HCT116 (cell line): Measurements from ENCODE around the gene TP63. TPM values are rescaled to one million over a fixed set of nuclear protein-coding genes. Genes with fewer than 3 reads are reported as not detected.

Experiments
- ATAC-seq: fragments of 200-7000 bp; cut with Tn5 transposase; 2 replicates; pipeline ENCODE4 v1.9.1; 2020; ENCODE audit warnings: mild to moderate bottlenecking, moderate library complexity
- BruUV-seq: library from RNA; stranded (reverse); fragments of 400-500 nt; replicated peaks from 2 replicates; lab custom pipeline; 2021; lab: Mats Ljungman, UMichigan
- CTCF ChIA-PET: fragments of 300-600 bp; sonication (Branson Sonifier 250); formaldehyde crosslinking; loops from one replicate; lab custom pipeline; 2021; ENCODE audit warnings: antibody characterized with exemption; lab: Charles Lee
- POLR2A ChIA-PET: fragments of 300-600, 350-600 bp; sonication (Branson Sonifier 250); formaldehyde crosslinking; loops from one replicate; lab custom pipeline; 2021; ENCODE audit warnings: antibody characterized with exemption; lab: Charles Lee
- RAD21 ChIA-PET, 2 experiments: fragments of 300-600 bp; sonication (Branson Sonifier 250); formaldehyde crosslinking; loops; one replicate each; lab custom pipeline; 2023; ENCODE audit warnings: low total read pairs in 2 of 2; ENCODE audit not compliant: uncharacterized antibody in 2 of 2, unreplicated experiment in 2 of 2, low non-redundant PET in 1 of 2; lab: Charles Lee
- DNase-seq: peaks from one replicate; pipeline ENCODE4 v3.0.0-alpha.2; 2010; ENCODE audit warnings: low read depth, low spot score
- H2AFZ ChIP-seq: fragments of 200-600 bp; shearing (Covaris generic), sonication (generic); 2 replicates; pipeline ENCODE4 v1.6.1; 2017; ENCODE audit warnings: low read depth, mixed run types, mixed read lengths, antibody characterized with exemption, low read length; ENCODE audit not compliant: poor library complexity, severe bottlenecking
- H3K27ac ChIP-seq: 2 replicates; pipeline ENCODE4 v1.5.1; 2012; ENCODE audit warnings: low read depth, low read length
- H3K27me3 ChIP-seq: fragments of 200-600 bp; sonication (generic); 2 replicates; pipeline ENCODE4 v1.6.1; 2016; ENCODE audit warnings: mixed run types, low read length, mixed read lengths; ENCODE audit not compliant: insufficient read depth
- H3K36me3 ChIP-seq, 2 experiments: fragments of 200-500 bp in 1 of 2; fragments of 200-600 bp in 1 of 2; sonication (Bioruptor generic) in 1 of 2; sonication (generic) in 1 of 2; 2 replicates each; pipeline versions ENCODE4 v1.5.1 to v1.6.1; 2014 to 2016; ENCODE audit warnings: low read length in 2 of 2, inconsistent platforms in 1 of 2, mixed read lengths in 1 of 2, mixed run types in 1 of 2; ENCODE audit not compliant: insufficient read depth in 2 of 2, control insufficient read depth in 1 of 2
- H3K4me1 ChIP-seq, 2 experiments: fragments of 200-600 bp in 1 of 2; sonication (generic) in 1 of 2; 2 replicates each; pipeline versions ENCODE4 v1.5.1 to v1.6.1; 2012 to 2017; ENCODE audit warnings: low read length in 2 of 2, inconsistent platforms in 1 of 2, mild to moderate bottlenecking in 1 of 2, mixed read lengths in 1 of 2, mixed run types in 1 of 2, moderate library complexity in 1 of 2; ENCODE audit not compliant: insufficient read depth in 2 of 2, control insufficient read depth in 1 of 2
- H3K4me2 ChIP-seq: fragments of 200-600 bp; sonication (generic); 2 replicates; pipeline ENCODE4 v1.6.1; 2017; ENCODE audit warnings: mixed run types, low read length, mixed read lengths
- H3K4me3 ChIP-seq, 2 experiments: fragments of 200-600 bp in 1 of 2; sonication (generic) in 1 of 2; replicated peaks in 1 of 2; 2 replicates each; pipeline ENCODE4 v1.5.1; 2011 to 2016; ENCODE audit warnings: low read length in 2 of 2, control low read depth in 1 of 2, low read depth in 1 of 2, mild to moderate bottlenecking in 1 of 2, mixed read lengths in 1 of 2, mixed run types in 1 of 2
- H3K79me2 ChIP-seq: fragments of 200-600 bp; sonication (generic); 2 replicates; pipeline ENCODE4 v1.6.1; 2017; ENCODE audit warnings: mild to moderate bottlenecking, mixed run types, low read length, moderate library complexity, mixed read lengths; ENCODE audit not compliant: insufficient read depth
- H3K9ac ChIP-seq: fragments of 200-600 bp; sonication (generic); 2 replicates; pipeline ENCODE4 v1.6.1; 2016; ENCODE audit warnings: low read length, mixed read lengths
- H3K9me2 ChIP-seq: fragments of 200-600 bp; sonication (generic), shearing (Covaris generic); 2 replicates; pipeline ENCODE4 v1.6.1; 2017; ENCODE audit warnings: mixed run types, mild to moderate bottlenecking, moderate library complexity; ENCODE audit not compliant: insufficient read depth
- H3K9me3 ChIP-seq, 2 experiments: fragments of 200-500 bp in 1 of 2; fragments of 200-600 bp in 1 of 2; sonication (Bioruptor generic) in 1 of 2; sonication (generic) in 1 of 2; 2 replicates each; pipeline ENCODE4 v1.6.1; 2014 to 2017; ENCODE audit warnings: low read length in 2 of 2, mixed read lengths in 2 of 2, inconsistent platforms in 1 of 2, low read depth in 1 of 2, mild to moderate bottlenecking in 1 of 2, mixed run types in 1 of 2, moderate library complexity in 1 of 2; ENCODE audit not compliant: control insufficient read depth in 1 of 2, insufficient read depth in 1 of 2
- H4K20me1 ChIP-seq: fragments of 200-600 bp; sonication (generic), shearing (Covaris generic); 2 replicates; pipeline ENCODE4 v1.6.1; 2017; ENCODE audit warnings: mixed run types, mild to moderate bottlenecking, moderate library complexity; ENCODE audit not compliant: insufficient read depth
- CBX3 ChIP-seq: IDR thresholded peaks from 2 replicates; pipeline ENCODE4 v1.6.1; 2012; ENCODE audit warnings: low read depth
- CEBPB ChIP-seq: IDR thresholded peaks from 2 replicates; pipeline ENCODE4 v1.6.1; 2012; ENCODE audit warnings: low read depth
- CTCF ChIP-seq, 3 experiments: fragments of 200-600 bp in 1 of 3; sonication (generic) in 1 of 3; IDR thresholded peaks in 2 of 3; conservative IDR thresholded peaks in 1 of 3; 2 replicates each; pipeline ENCODE4 v1.5.1; 2012 to 2017; ENCODE audit warnings: low read depth in 2 of 3, low read length in 2 of 3, antibody characterized with exemption in 1 of 3, borderline replicate concordance in 1 of 3, control low read depth in 1 of 3, mild to moderate bottlenecking in 1 of 3, mixed read lengths in 1 of 3, mixed run types in 1 of 3, moderate library complexity in 1 of 3; ENCODE audit not compliant: insufficient read depth in 1 of 3
- EGR1 ChIP-seq: IDR thresholded peaks from 2 replicates; pipeline ENCODE4 v1.6.1; 2012; ENCODE audit warnings: low read depth
- ELF1 ChIP-seq: IDR thresholded peaks from 2 replicates; pipeline ENCODE4 v1.6.1; 2012; ENCODE audit warnings: low read depth, borderline replicate concordance
- EZH2 ChIP-seq: fragments of 200-600 bp; sonication (generic); IDR thresholded peaks from 2 replicates; pipeline ENCODE4 v1.6.1; 2017; ENCODE audit warnings: antibody characterized with exemption, mixed run types
- EZH2phosphoT487 ChIP-seq: fragments of 200-600 bp; IDR thresholded peaks from 2 replicates; pipeline ENCODE4 v1.6.1; 2018; ENCODE audit warnings: antibody characterized with exemption, borderline replicate concordance
- MAX ChIP-seq: IDR thresholded peaks from 2 replicates; pipeline ENCODE4 v1.6.1; 2012
- POLR2A ChIP-seq: IDR thresholded peaks from 2 replicates; pipeline ENCODE4 v1.7.0; 2011; ENCODE audit warnings: borderline replicate concordance; ENCODE audit not compliant: insufficient read depth, insufficient read length; ENCODE audit errors: extremely low read depth
- RAD21 ChIP-seq: IDR thresholded peaks from 2 replicates; pipeline ENCODE4 v1.6.1; 2012; ENCODE audit warnings: low read depth, mild to moderate bottlenecking
- SP1 ChIP-seq: IDR thresholded peaks from 2 replicates; pipeline ENCODE4 v1.6.1; 2012; ENCODE audit warnings: low read depth
- SRF ChIP-seq: IDR thresholded peaks from 2 replicates; pipeline ENCODE4 v1.6.1; 2012; ENCODE audit warnings: low read depth
- YY1 ChIP-seq: IDR thresholded peaks from 2 replicates; pipeline ENCODE4 v1.6.1; 2011; ENCODE audit warnings: low read length, low read depth, moderate library complexity, mild to moderate bottlenecking; ENCODE audit not compliant: insufficient replicate concordance; ENCODE audit errors: extremely low read depth
- ZBTB33 ChIP-seq: IDR thresholded peaks from 2 replicates; pipeline ENCODE4 v1.6.1; 2011; ENCODE audit warnings: mild to moderate bottlenecking, low read length, moderate library complexity; ENCODE audit not compliant: insufficient replicate concordance; ENCODE audit errors: extremely low read depth
- ZFX ChIP-seq: fragments of 450-650 bp; IDR thresholded peaks from 2 replicates; pipeline ENCODE4 v1.6.1; 2017
- ZNF274 ChIP-seq: fragments of 200-500 bp; sonication (Bioruptor generic); IDR thresholded peaks from 2 replicates; pipeline ENCODE4 v1.6.1; 2014; ENCODE audit warnings: mild to moderate bottlenecking, low read depth, low read length, inconsistent platforms
- intact Hi-C: fragments of 100-400 bp; cut with micrococcal nuclease; formaldehyde crosslinking; loops from 2 replicates; pipeline ENCODE4 v1.10.0; 2022
- total RNA-seq: library from RNA; stranded (reverse); gene quantifications from one replicate; pipeline ENCODE4 v1.2.1, GENCODE V29; 2021; ENCODE audit not compliant: unreplicated experiment

TP63 gene
- total RNA-seq, 1 experiment from 2014 or later, result not detected

GRCh38 chr3:189590223-189590622 lies 41.0 kb upstream of the TP63 start (continued):
- TF ChIP-seq CTCF (IDR thresholded peaks at IDR 0.05 in 2 of 3, conservative IDR thresholded peaks at IDR 0.05 in 1 of 3; ENCODE audit: borderline replicate concordance in 1 of 3, insufficient read depth in 1 of 3, low read depth in 2 of 3, low read length in 2 of 3) (no peak), MAX (no peak), ZFX (no peak), SP1 (no peak), ZNF274 (no peak), POLR2A (no peak), CEBPB (no peak)

GRCh38 chr3:189593581-189593980 lies 37.6 kb upstream of the TP63 start:
- no peak overlapping the region for H3K4me2 ChIP-seq
- H3K9ac ChIP-seq, result no peak overlapping the region
- no peaks in the 10 kb centered on the region for H4K20me1 ChIP-seq
- ChIA-PET RAD21 (no interaction called here), POLR2A (no interaction called here), CTCF (no interaction called here)
- H3K4me3 ChIP-seq, result no peak overlapping the region
- no peak overlapping the region for H2AFZ ChIP-seq
- H3K4me1 ChIP-seq, result no peaks in the 10 kb centered on the region
- no peak for ATAC-seq
- no peaks in the 10 kb centered on the region for H3K9me2 ChIP-seq
- no TSS peak for BruUV-seq
- intact Hi-C loops, result no loop called here
- H3K27ac ChIP-seq, result no peak overlapping the region
- H3K9me3 ChIP-seq, result no peaks in the 10 kb centered on the region
- no peak for DNase-seq
- TF ChIP-seq SP1 (no peak), CTCF (IDR thresholded peaks at IDR 0.05 in 2 of 3, conservative IDR thresholded peaks at IDR 0.05 in 1 of 3; ENCODE audit: borderline replicate concordance in 1 of 3, insufficient read depth in 1 of 3, low read depth in 2 of 3, low read length in 2 of 3) (no peak), ZBTB33 (no peak), EZH2 (no peak), EZH2phosphoT487 (no peak), YY1 (no peak), ELF1 (no peak), ZFX (no peak), MAX (no peak), SRF (no peak), RAD21 (no peak), EGR1 (no peak), CBX3 (no peak), POLR2A (no peak)
- H3K79me2 ChIP-seq, result no peaks in the 10 kb centered on the region
- no peaks in the 10 kb centered on the region for H3K36me3 ChIP-seq
- no peaks in the 10 kb centered on the region for H3K27me3 ChIP-seq
